Endothelial cell of umbilical vein (primary cell): ENCODE data around the gene MAP1S. TPM values are rescaled to one million over a fixed set of nuclear protein-coding genes. Genes with fewer than 3 reads are reported as not detected.
A peak's percentile ranks its signal among the peaks of the same experiment; 100 is the strongest.

Experiments used
- BruUV-seq: library from RNA; stranded (reverse); fragments of 400-500 nt; replicated peaks from 2 replicates; lab custom pipeline; 2021; lab: Mats Ljungman, UMichigan
- CTCF ChIA-PET: fragments of 300-600, 350-600 bp; sonication (Branson Sonifier 250); formaldehyde crosslinking; loops from one replicate; lab custom pipeline; 2021; ENCODE audit warnings: antibody characterized with exemption, inconsistent platforms; lab: Charles Lee
- POLR2A ChIA-PET: fragments of 300-600, 350-600 bp; sonication (Branson Sonifier 250); formaldehyde crosslinking; loops from one replicate; lab custom pipeline; 2021; ENCODE audit warnings: antibody characterized with exemption, inconsistent platforms; lab: Charles Lee
- DNase-seq: peaks from one replicate; pipeline ENCODE4 v3.0.0-alpha.2; 2011; ENCODE audit warnings: low read depth, low spot score
- FAIRE-seq: peaks from 2 replicates; lab custom pipeline; 2011; peaks lifted over from hg19 to GRCh38; lab: Jason Lieb, UNC
- H2AFZ ChIP-seq: 2 replicates; pipeline ENCODE4 v1.6.0; 2012; ENCODE audit warnings: low read depth, low read length, control low read depth, inconsistent platforms
- H3K27ac ChIP-seq: 2 replicates; pipeline ENCODE4 v1.5.1; 2011; ENCODE audit warnings: low read depth, mild to moderate bottlenecking, control low read depth, low read length, moderate library complexity; ENCODE audit not compliant: insufficient read depth
- H3K27me3 ChIP-seq, 2 experiments: 2 replicates each; pipeline versions ENCODE4 v1.6.0 to v1.6.1; 2011; ENCODE audit warnings: low read length in 2 of 2, mixed read lengths in 1 of 2; ENCODE audit not compliant: control insufficient read depth in 2 of 2, insufficient read depth in 2 of 2
- H3K36me3 ChIP-seq, 2 experiments: 2 replicates in 1 of 2; 3 replicates in 1 of 2; pipeline ENCODE4 v1.5.1; 2011; ENCODE audit warnings: low read length in 2 of 2, mild to moderate bottlenecking in 1 of 2, moderate library complexity in 1 of 2; ENCODE audit not compliant: control insufficient read depth in 2 of 2, insufficient read depth in 2 of 2; ENCODE audit errors: extremely low read depth in 1 of 2
- H3K4me1 ChIP-seq: 3 replicates; pipeline ENCODE4 v1.5.1; 2011; ENCODE audit warnings: mild to moderate bottlenecking, low read length; ENCODE audit not compliant: control insufficient read depth, insufficient read depth; ENCODE audit errors: extremely low read depth
- H3K4me2 ChIP-seq: 2 replicates; pipeline ENCODE4 v1.6.1; 2011; ENCODE audit warnings: low read length, control low read depth, mixed read lengths; ENCODE audit not compliant: insufficient read depth
- H3K4me3 ChIP-seq, 3 experiments: fragments of 200-600 bp in 1 of 3; sonication (generic), shearing (Covaris generic) in 1 of 3; replicated peaks in 1 of 3; 2 replicates each; pipeline ENCODE4 v1.5.1; 2011 to 2016; ENCODE audit warnings: control low read depth in 3 of 3, low read length in 3 of 3, mild to moderate bottlenecking in 2 of 3, inconsistent platforms in 1 of 3, low read depth in 1 of 3, moderate library complexity in 1 of 3; ENCODE audit not compliant: insufficient read depth in 1 of 3
- H3K79me2 ChIP-seq: 2 replicates; pipeline ENCODE4 v1.6.0; 2012; ENCODE audit warnings: low read length, inconsistent platforms; ENCODE audit not compliant: control insufficient read depth, insufficient read depth
- H3K9ac ChIP-seq: replicated peaks from 2 replicates; pipeline ENCODE3; 2011; ENCODE audit warnings: low read length, control low read depth; ENCODE audit not compliant: insufficient read depth; ENCODE audit errors: extremely low read depth
- H3K9me1 ChIP-seq: replicated peaks from 3 replicates; pipeline ENCODE4 v1.6.0; 2011; ENCODE audit warnings: mild to moderate bottlenecking, low read length; ENCODE audit not compliant: control insufficient read depth, insufficient read depth; ENCODE audit errors: extremely low read depth
- H3K9me3 ChIP-seq: replicated peaks from 2 replicates; pipeline ENCODE4 v1.5.1; 2012; ENCODE audit warnings: low read length, inconsistent platforms; ENCODE audit not compliant: control insufficient read depth, insufficient read depth
- H4K20me1 ChIP-seq: replicated peaks from 2 replicates; pipeline ENCODE3; 2011; ENCODE audit warnings: mild to moderate bottlenecking, low read length; ENCODE audit not compliant: control insufficient read depth, insufficient read depth; ENCODE audit errors: extremely low read depth
- GATA2 ChIP-seq: IDR thresholded peaks from 2 replicates; pipeline ENCODE4 v1.7.0; 2011; ENCODE audit warnings: low read depth, mild to moderate bottlenecking, moderate library complexity, mixed read lengths, low read length; ENCODE audit not compliant: insufficient read length, insufficient read depth
- JUN ChIP-seq: IDR thresholded peaks from 2 replicates; pipeline ENCODE4 v1.6.1; 2011; ENCODE audit warnings: borderline replicate concordance, low read depth; ENCODE audit not compliant: insufficient read length, insufficient read depth
- POLR2A ChIP-seq: IDR thresholded peaks from 2 replicates; pipeline ENCODE4 v1.6.1; 2012; ENCODE audit warnings: low read depth, mild to moderate bottlenecking, control low read depth, low read length
- POLR2AphosphoS5 ChIP-seq: IDR thresholded peaks from 2 replicates; pipeline ENCODE4 v1.6.1; 2012; ENCODE audit warnings: low read depth, mild to moderate bottlenecking, control low read depth, low read length, moderate library complexity; ENCODE audit not compliant: insufficient read depth
- dilution Hi-C: fragments of 300-500 bp; cut with MboI; formaldehyde crosslinking; loops from one replicate; pipeline ENCODE4 v1.15.0; 2019; ENCODE audit warnings: low sequenced_read_pairs; ENCODE audit not compliant: extremely low pct_ligation_motif_present
- intact Hi-C: fragments of 100-400 bp; cut with micrococcal nuclease; formaldehyde crosslinking; loops from one replicate; pipeline ENCODE4 v1.10.0; 2022
- polyA plus RNA-seq, 4 experiments: library from polyadenylated mRNA; depleted of rRNA in 3 of 4; stranded (reverse) in 3 of 4; unstranded in 1 of 4; fragments of >200 nt; gene quantifications; 2 replicates each; pipeline versions ENCODE4 v1.2.1 to v1.2.3, GENCODE V29; 2011 to 2012; ENCODE audit warnings: missing spikeins in 1 of 4
- total RNA-seq: library from RNA; stranded (reverse); gene quantifications from 2 replicates; pipeline ENCODE4 v1.2.3, GENCODE V29; 2021

Gene MAP1S
- total and polyA plus RNA-seq, 2 donors (not counting 3 experiments of a cell fraction or from before 2014, with no cell fraction given), result 94.8 to 143 TPM

GRCh38 chr19:17719730-17720400 is 585 bp downstream of the MAP1S start:
- no peaks in the 10 kb centered on the region for H3K9me1 ChIP-seq
- no peaks in the 10 kb centered on the region for H3K9me3 ChIP-seq
- H3K79me2 ChIP-seq, result peaks cover 52% of the 10 kb centered on the region
- H3K27me3 ChIP-seq, result no peaks in the 10 kb centered on the region
- no peak for TF ChIP-seq POLR2AphosphoS5
- intact Hi-C loops, result no loop called here
- H3K27ac ChIP-seq, result peak overlapping the region; percentile 90
- peak overlapping the region; percentile 81 for H3K9ac ChIP-seq
- H3K4me2 ChIP-seq, result peak overlapping the region; percentile 83
- no peak overlapping the region for H2AFZ ChIP-seq
- POLR2A ChIA-PET, result no interaction called here
- BruUV-seq, result no TSS peak
- H3K4me3 ChIP-seq, result peak overlapping the region; percentile 76 to 96 (median 90)
- no peak for DNase-seq
- H3K4me1 ChIP-seq, result peaks cover 35% of the 10 kb centered on the region
- FAIRE-seq, result no peak
- CTCF ChIA-PET, result interaction anchor here (1.2 to 5.2 kb wide), 4 partner anchors 16 to 98 kb away, joined by 3 to 26 read pairs (median 8); no protein-coding TSS in a partner anchor
- peaks cover 6 to 13% of the 10 kb centered on the region in 2 experiments for H3K36me3 ChIP-seq
- H4K20me1 ChIP-seq, result no peaks in the 10 kb centered on the region
- dilution Hi-C loops, result no loop called here

GRCh38 chr19:17720440-17720839 is 1.2 kb downstream of the MAP1S start:
- H3K27ac ChIP-seq, result peak overlapping the region; percentile 90
- POLR2A ChIA-PET, result no interaction called here
- no TSS peak for BruUV-seq

More at GRCh38 chr19:17720440-17720839, 1.2 kb downstream of the MAP1S start:
- intact Hi-C loops, result no loop called here
- CTCF ChIA-PET, result interaction anchor here (1.0 to 5.2 kb wide), 5 partner anchors 12 to 98 kb away, joined by 3 to 26 read pairs (median 3); no protein-coding TSS in a partner anchor
- H3K4me2 ChIP-seq, result peak overlapping the region; percentile 83
- no peaks in the 10 kb centered on the region for H3K27me3 ChIP-seq
- no peaks in the 10 kb centered on the region for H4K20me1 ChIP-seq
- FAIRE-seq (peak; percentile 71), DNase-seq (peak; percentile 44)
- no peaks in the 10 kb centered on the region for H3K9me3 ChIP-seq
- dilution Hi-C loops, result no loop called here
- H3K4me1 ChIP-seq, result peaks cover 35% of the 10 kb centered on the region
- H3K79me2 ChIP-seq, result peaks cover 58% of the 10 kb centered on the region
- no peak for TF ChIP-seq JUN
- no peak for TF ChIP-seq POLR2AphosphoS5
- no peak for TF ChIP-seq POLR2A
- no peak for TF ChIP-seq GATA2
- H3K9me1 ChIP-seq, result no peaks in the 10 kb centered on the region
- H3K4me3 ChIP-seq, result peak overlapping the region; percentile 76 to 96 (median 90)
- no peak overlapping the region for H2AFZ ChIP-seq
- peak overlapping the region; percentile 81 for H3K9ac ChIP-seq
- peaks cover 10 to 19% of the 10 kb centered on the region in 2 experiments for H3K36me3 ChIP-seq
